GM18517 (cell line): ENCODE measurements around the gene NABP1.

ENCODE experiments used
- ATAC-seq: cut with Tn5 transposase; IDR thresholded peaks from one replicate; pipeline ENCODE4 v1.9.1; 2021; ENCODE audit warnings: mild to moderate bottlenecking, moderate library complexity; ENCODE audit not compliant: unreplicated experiment

Gene NABP1

DNA sequence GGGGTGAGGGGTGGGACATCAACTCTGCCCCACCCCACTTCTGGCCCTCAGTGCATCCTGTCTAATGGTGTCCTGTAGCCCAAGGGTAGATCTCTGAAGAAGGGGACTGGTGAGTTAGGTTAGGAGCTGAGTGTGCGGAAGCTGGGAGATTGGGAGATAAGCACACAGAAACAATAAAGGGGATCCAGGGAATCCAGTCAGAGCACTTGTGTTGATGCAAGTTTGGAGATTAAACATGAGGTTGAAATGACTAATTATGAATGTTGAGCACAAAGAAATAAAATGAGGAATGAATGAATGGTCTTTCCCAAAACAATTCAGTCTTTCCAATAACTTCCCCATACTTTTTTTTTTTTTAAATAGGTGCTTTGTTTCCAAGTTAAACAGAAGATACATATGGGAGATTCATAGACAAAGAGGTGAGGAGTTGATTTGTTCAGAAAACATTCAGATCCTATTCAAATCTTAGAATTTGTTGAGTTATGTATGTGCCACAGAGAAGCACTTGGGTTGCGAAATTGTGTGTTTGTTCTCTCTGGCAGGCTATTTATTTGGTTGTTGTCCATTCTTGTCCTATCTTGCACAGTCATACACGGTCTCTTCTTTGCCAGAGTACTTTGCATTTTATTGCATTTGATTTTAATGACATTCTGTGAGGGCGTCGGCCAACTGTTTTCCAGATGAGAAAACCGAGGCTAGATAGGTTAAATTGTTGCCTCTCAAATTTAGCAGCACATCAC lies 31.6 kb upstream of the NABP1 start:
- ATAC-seq: no peak

DNA sequence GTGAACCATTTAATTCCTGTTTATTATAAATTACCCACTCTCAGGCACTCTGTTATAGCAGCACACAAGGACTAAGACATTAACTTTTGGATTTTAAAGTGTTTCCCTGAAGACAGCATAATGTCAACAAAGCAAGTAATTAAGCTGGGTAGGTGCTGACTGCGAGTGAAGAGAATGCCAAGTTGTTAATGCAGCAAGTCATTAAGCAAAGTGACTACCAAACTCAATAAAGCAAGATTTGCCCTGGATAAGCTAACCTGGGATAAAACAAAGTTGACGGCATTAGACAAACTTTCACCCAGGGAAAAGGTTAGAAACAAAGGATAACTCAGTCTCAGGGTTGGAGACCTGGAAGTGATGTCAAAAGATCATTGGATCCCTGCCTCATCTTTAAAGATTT lies 28.4 kb upstream of the NABP1 start:
- ATAC-seq: no peak

DNA sequence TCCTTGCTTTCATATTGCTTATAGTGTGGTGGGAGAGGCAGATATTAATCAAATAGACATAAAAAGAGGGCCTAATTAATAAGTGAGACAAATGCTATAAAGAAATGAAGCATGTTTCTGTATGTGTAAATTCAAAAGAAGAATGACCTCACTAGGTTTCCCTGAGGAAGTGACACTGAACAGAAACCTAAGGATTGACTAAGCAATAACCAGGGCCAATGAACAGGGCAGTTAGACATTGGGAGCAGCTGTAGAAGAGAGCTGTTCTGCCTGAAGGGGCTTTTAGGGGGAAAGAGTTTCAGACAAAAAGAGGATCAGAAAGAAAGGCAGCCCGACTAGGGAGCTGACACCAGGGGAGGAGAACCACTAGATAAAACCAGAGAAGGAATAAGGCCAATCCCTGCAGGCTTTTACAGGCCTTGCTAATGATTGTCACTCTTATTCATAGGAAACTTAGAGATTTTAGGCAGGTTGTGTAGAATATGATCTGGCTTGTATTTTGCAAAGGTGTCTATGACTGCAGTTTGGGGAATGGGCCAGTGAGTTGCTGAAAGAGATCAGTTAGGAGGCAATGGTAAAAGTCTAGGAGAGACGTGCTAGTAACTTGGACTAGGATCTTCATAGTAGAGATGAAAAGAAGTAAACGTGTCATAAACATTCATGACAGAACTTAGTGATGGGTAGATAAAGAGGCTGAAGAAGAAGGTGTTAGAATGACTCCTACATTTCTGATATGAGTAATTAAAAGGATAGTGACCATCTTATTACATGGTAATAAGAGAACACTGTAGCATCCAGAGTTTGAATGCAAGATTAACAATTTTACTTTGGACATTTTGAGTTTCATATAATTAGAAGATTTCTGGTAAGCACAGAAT lies 26.8 kb upstream of the NABP1 start:
- ATAC-seq: peak; percentile 97

DNA sequence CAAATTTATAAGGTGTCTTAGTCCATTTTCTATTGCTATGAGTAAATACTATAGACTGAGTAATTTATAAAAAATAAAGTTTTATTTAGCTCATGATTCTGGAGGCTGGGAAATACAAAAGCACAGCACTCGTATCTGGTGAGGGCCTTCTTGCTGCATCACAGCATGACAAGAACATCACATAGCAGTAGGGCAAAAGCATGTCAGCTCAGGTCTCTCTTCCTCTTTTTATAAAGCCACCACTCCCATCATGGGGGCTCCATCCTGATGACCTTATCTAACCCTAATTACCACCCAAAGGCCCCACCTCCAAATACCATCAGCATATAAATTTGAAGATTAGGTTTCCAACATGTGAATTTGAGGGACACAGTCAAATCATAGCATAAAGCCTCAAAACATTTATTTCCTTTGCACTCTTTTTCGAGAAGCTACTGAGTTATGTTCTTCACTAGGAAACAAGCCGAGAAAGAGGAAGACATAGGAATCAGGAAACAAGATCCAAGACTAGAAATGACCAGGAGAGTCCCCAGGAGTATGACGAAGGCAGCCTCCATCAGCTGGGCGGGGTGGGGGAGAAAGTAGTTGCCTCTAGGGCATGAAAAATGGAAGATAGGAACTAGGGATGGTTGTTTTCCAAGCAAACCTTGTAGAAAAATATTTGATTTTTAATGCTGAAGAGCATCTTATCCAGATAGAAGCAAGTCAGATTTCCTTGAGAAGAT lies 24.1 kb upstream of the NABP1 start:
- no peak for ATAC-seq

DNA sequence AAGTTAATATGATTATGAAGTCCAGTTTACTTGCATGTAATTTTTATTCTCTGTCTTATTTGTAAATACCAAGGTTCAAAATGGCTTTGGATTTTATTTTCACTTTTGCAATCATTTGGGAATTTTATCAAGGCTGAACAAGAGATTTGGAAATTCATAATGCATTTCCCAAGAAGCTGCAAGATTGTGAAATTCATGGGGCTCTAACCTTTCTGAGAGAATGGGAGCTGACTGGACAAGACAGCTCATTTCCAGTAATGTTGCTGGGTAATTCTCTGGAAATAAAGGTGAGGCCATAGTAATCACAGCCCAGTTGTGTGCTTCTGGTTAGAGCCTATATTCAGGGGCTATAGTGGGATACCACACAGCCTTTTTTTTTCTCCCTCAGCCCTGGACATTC lies 21.5 kb upstream of the NABP1 start:
- no peak for ATAC-seq

DNA sequence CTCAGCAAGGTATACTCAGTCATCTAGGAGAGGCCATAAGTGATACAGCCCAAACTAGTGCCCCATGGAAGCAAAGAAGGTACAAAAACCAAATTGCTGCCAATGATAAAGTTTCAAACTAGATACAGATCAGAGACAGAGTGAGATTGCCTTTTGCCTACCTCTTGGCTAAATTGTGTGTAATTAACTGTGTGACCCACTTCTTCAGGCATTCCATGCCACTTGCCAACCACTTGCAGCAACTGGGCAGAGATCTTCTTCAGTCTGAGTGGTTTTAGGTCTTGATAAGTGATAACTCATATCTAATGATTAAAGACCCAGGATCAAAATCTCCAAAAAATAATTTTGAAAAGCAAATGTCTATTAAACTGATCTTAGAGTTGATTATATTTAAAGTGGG lies 21.1 kb upstream of the NABP1 start:
- ATAC-seq: no peak

DNA sequence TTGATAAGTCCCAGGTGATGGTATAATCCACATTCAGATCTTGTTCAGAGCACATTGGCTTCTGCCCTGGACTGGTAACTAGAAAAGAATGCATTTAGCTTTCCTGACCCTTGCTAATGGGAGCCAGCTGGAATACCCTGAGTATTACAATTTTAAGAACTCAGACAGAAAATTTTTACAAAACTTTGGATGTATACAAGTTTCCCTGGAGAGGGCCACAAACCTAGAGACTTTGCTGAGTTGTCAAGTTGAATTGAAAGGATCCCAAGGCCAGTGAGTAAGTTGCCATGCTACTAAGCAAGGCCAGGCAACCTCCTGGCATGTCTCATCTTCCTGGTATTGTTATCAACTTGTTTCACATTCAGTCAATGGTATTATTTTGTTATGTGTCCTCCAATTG lies 20.0 kb upstream of the NABP1 start:
- no peak for ATAC-seq

DNA sequence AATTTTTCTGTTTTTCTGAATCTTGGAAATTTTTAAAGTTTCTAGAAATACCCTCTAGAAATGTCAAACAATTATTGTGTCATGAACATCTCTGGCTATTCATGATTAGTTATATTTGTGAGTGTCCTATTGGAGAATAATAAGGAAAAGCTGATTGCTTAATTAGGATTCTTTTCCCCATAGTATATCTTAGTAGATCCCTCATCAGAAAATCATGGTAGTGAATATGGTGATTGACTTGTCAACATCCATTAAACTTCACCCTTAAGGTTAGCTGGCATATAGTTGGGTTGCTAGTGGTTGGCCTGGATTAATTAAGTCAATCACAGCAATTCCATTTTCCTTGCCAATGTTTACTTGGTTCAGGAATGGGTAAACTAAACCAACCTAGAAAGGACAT lies 18.7 kb upstream of the NABP1 start:
- ATAC-seq: no peak

DNA sequence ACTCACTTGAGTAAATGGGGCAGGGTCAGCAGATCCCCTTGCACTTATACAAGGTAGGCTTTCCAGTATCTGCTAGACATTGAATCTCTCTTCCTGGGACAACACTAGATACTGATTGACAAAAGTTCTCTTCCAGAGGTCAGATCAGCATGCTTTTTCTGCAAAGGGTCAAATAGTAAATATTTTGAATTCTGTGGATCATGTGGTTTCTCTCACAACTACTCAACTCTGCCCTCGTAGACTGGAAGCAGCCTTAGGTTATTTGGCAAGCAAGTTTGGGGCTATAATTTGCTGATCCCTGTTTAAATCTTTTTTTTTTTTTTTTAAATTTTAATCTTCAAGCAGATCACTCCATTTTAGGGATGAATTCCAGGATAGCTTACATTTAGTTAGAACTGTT lies 17.4 kb upstream of the NABP1 start:
- ATAC-seq: no peak

DNA sequence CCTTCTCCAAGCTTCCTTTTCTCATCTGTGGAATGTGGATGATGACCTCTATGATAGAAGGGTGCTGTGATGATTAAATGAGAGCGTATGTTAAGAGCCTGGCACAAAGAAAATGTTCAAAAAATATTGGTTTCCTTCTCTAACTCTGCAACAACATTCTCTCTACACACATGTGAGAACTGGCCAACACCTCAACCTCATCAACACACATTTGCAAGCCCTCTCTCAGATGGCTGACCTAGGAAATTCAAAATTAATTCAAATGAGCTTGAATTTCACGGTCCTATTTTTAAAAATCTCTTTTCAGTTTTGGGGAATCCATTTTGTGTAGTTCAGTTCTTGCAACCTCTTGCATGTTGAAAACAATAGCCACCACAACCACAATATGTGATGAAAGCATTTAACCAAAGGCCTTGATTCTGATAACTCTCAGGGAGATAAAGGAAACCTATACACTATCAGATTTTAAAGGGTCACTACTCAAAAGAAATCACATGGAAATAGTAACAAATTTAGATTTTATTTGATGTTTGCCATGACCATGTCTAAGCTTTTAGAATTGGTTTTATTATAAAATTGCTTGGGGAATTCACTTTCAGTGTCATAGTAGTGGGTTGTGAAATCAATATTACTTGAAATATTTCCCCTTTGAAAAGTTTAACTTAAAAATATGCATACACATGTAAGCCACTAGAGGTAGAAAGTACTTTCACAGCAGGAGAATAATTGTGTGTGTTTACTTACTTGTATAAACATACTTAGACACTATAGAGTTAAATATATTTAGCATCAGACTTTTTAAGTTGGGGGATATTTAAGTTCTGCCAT lies 16.6 kb upstream of the NABP1 start:
- no peak for ATAC-seq

DNA sequence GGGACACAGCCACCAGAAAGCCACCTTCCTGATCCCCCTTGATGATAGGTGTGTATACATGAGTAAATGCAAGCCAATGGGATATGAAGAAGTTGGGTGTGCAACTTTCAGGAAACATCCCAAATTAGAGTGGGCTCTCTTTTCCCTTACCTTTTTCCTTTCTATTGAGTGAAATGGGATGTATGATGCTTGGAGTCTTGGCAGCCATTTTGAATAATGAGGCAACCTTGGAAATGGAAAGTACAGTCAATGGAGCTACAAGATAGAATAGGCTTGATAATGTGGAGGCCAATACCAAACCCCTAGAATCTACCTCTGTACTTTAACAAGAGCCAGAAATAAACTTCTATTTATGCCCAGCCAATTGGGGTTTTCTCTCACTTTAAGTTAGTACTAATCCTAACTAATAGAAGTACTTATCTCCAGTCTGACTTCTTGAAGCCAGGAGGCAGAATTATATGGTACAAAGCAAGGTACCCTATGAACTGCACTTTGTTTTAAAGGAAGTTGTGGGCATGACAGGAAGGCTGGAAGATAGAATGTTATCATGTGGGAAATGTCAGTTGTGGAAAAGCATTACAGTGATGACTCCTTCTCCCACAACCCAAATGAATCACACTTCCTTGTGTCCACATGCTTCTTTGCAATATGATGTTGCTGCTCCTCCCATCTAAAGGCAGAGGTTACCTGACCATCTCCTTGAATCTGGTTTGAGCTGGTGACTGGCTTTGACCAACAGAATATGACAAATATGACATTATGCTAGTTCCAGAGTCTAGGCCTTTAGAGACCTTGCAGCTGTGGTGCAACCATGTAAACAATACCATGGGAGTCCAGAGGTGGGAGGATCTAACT lies 12.9 kb upstream of the NABP1 start:
- ATAC-seq: no peak

DNA sequence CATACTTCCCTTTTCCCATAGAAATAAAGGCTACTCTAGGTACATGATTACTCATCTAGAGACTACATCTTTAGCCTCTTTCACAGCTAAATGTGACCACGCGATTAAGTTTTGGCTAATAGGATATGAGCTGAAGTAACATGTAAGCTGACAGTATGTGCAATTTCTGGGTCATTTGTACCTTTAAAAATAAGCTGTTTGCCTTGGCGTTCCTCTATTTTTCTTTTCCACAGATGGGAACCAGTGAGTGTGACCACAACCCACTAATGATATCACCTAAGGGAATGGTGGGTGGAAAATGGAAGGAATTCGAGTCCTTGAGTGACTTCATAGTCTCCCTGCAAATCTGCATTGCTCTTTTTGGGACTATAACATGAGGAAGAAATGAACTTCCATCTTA lies 11.7 kb upstream of the NABP1 start:
- ATAC-seq: no peak

DNA sequence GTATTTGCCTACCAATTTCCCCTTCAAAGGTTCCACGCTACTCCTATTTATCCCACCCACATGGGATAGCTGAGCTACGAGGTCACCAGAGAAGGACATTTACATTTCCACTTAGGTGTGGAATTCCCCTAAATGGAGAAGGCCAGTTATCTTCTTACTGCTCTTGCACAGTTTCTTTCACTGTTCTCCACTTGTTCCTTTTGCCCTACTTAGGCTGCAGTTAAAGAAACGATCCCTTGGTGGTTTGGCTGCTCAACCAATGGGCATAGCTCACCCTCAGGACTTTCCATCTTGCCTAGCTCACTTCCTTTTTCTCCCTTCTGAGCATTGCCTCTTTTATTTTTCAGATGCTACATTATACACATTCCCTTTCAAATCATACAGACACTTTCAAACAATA lies 11.2 kb upstream of the NABP1 start:
- peak; percentile 75 for ATAC-seq

DNA sequence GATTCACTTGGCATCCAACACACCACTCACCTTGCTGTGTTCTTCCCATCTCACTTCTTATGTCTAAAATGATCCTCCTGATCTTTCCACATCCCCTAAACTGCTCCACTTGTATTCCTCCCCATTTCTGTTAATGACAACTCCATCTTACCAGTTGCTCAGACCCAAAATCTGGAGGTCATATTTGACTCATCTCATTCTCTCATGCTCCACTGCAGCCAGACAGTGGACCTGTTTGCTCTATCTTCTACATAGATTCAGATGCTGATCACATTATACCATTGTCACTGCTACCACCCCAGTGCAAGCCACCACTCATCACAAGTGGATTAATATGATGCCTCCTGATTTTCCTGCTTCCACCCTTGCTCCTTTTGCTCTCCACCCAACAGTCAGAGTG lies 7.9 kb upstream of the NABP1 start:
- ATAC-seq: peak; percentile 42

DNA sequence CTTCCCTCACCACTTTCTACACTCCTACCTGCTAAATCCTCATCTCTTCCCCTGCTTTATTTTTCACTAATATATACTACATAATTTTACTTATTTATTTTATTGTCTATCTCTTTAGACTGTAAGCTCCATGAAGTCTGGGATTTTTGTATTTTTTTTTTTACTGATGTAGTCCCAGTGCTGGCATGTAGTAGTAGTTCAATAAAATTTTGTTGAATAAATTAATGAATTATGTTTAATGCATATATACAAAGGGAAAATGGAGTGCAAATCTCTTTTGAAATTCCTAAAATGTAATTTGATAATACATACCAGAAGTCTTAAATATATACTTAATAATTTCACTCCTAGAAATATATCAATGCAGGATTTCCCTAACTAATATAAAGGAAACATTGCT lies 7.1 kb upstream of the NABP1 start:
- ATAC-seq: no peak

DNA sequence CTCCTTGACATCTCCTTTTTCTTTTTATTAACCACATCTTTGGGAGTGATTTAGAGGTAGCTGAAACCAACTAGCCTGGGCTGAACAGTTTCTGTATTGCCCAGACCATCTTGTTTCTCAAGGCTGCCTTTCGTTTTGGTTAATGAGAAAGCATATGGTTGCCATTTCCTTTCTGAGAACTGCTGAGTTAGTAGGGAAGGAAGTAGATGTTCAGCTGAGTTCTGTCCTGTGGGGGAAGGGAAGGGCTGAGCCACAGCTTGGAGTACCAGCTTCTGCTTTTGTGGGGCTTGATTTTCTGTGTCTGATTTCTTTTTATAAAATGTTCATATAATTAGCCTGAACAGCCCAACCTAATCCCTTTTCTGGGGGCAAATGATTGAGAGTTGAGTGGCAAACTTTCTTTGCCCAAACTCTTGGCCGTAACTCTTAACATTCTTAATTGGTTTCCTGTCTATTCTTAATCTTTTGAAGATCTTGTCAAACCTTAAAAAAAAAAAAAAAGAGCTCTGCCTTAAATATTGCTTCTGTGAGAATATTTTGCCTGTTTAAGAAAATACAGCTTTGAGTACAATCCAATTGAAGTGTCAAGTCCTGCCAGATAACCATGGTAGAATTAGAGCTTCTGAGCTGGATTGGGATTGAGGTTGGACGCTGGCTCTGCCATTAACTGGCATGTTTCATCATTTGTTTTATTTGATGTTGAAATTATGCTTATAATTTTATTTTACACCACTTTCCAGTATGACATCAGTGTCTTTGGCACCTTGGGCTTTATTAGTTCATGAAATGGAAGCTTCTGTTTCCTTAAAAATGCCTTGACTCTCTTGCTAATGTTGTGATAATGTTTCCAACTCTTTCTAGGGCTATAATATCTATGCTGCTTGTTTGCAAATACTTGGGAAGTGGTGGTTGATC lies 1.9 kb upstream of the NABP1 start:
- peak; percentile 78 for ATAC-seq

DNA sequence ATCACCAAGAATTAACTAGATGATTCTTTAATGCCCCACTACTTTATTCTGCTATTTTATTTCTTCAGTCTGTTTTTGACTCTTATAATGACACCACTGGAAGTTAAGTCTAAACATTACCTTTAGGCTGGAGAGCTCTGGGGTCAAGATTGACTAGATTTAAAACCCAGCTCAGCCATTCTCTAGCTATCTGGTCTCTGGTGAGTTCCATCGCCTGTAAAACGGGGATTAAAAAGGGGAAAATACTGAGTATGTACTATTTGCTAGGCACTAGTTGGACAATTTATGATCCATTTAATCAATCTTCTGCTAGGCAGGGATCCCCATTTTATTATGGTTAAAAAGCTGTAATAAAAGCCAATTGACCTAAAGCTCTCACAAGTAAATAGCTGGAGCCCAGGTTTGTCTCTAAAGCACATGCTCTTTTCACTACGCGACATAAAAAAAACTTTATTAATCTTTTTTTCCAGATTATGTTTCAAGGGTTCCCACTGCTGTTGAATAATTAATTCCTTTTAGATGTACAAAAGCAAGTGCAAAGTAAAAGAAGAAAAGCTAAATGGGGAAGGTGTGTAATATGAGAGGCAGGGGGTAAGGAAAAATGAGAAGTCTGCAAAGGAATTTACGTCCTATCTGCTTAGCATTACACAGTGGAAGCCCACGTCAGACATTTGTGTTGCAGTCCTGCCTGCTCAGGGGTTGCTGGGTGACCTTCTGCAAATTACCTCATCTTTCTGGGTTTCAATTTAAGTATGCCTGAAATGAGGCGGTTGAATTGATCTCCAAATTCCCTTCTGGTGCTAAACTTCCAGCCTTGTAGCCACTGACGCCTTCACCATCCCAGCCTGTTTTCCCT lies 918 bp upstream of the NABP1 start:
- ATAC-seq: peak; percentile 22
